T-cell (primary cell): ENCODE results near the gene FLT4. TPM values are rescaled to one million over a fixed set of nuclear protein-coding genes. Genes with fewer than 3 reads are reported as not detected.

Experiments used
- ATAC-seq, 4 experiments: fragments of 200-7000 bp in 3 of 4; fragments of 150-1000 bp in 1 of 4; cut with Tn5 transposase; replicated peaks in 1 of 4; 1 replicate in 3 of 4; 2 replicates in 1 of 4; pipeline ENCODE4 v1.10.0; 2021; ENCODE audit warnings: moderate library complexity in 3 of 4, mild to moderate bottlenecking in 2 of 4, moderate number of reproducible peaks in 1 of 4
- CTCF ChIA-PET, 2 donors: fragments of 300-600 bp; sonication (Branson Sonifier 250); formaldehyde crosslinking; loops; one replicate each; lab custom pipeline; 2022; ENCODE audit warnings: antibody characterized with exemption in 2 of 2; lab: Charles Lee
- POLR2A ChIA-PET, 2 donors: fragments of 300-600 bp; sonication (Branson Sonifier 250); formaldehyde crosslinking; loops; one replicate each; lab custom pipeline; 2022; ENCODE audit warnings: antibody characterized with exemption in 2 of 2; lab: Charles Lee
- DNase-seq, 35 experiments: peaks; one replicate each; pipeline versions ENCODE4 v3.0.0 to v3.0.0-alpha.2; 2013 to 2023
- H3K27ac ChIP-seq: one replicate; pipeline ENCODE4 v1.5.1; 2013; ENCODE audit warnings: low read length
- H3K27me3 ChIP-seq, 2 experiments: replicated peaks in 1 of 2; 1 replicate in 1 of 2; 2 replicates in 1 of 2; pipeline versions ENCODE4 v1.6.1 to v1.7.0; 2013; ENCODE audit warnings: low read length in 1 of 2, mixed read lengths in 1 of 2; ENCODE audit not compliant: control insufficient read depth in 2 of 2, insufficient read depth in 2 of 2; ENCODE audit errors: extremely low read depth in 1 of 2
- H3K36me3 ChIP-seq, 2 donors: 1 replicate in 1 of 2; 2 replicates in 1 of 2; pipeline versions ENCODE4 v1.6.1 to v1.7.0; 2013; ENCODE audit warnings: low read length in 1 of 2; ENCODE audit not compliant: control insufficient read depth in 2 of 2, insufficient read depth in 1 of 2; ENCODE audit errors: extremely low read depth in 1 of 2
- H3K4me1 ChIP-seq, 2 experiments: 1 replicate in 1 of 2; 2 replicates in 1 of 2; pipeline versions ENCODE4 v1.6.1 to v1.7.0; 2013; ENCODE audit warnings: low read length in 2 of 2, mixed read lengths in 1 of 2; ENCODE audit not compliant: insufficient read depth in 2 of 2, control insufficient read depth in 1 of 2; ENCODE audit errors: extremely low read depth in 1 of 2
- H3K4me3 ChIP-seq, 2 donors: 1 replicate in 1 of 2; 2 replicates in 1 of 2; pipeline versions ENCODE4 v1.5.1 to v1.7.0; 2013; ENCODE audit warnings: mild to moderate bottlenecking in 2 of 2, low read length in 1 of 2, moderate library complexity in 1 of 2; ENCODE audit not compliant: control insufficient read depth in 1 of 2; ENCODE audit errors: extremely low read depth in 1 of 2
- H3K9me3 ChIP-seq: 2 replicates; pipeline ENCODE4 v1.7.0; 2013
- H3K27ac Mint-ChIP-seq, 2 donors: one replicate each; pipeline ENCODE4 v1.8.0; 2020 to 2021; ENCODE audit warnings: mild to moderate bottlenecking in 2 of 2, mixed read lengths in 2 of 2
- H3K27me3 Mint-ChIP-seq, 2 donors: one replicate each; pipeline ENCODE4 v1.8.0; 2021 to 2022; ENCODE audit warnings: mixed read lengths in 2 of 2
- H3K36me3 Mint-ChIP-seq: one replicate; pipeline ENCODE4 v1.8.0; 2021; ENCODE audit warnings: mixed read lengths
- H3K4me1 Mint-ChIP-seq, 3 donors: one replicate each; pipeline ENCODE4 v1.8.0; 2020 to 2022; ENCODE audit warnings: mixed read lengths in 3 of 3, mild to moderate bottlenecking in 1 of 3
- H3K4me3 Mint-ChIP-seq, 3 donors: one replicate each; pipeline ENCODE4 v1.8.0; 2020 to 2022; ENCODE audit warnings: mild to moderate bottlenecking in 3 of 3, mixed read lengths in 3 of 3, moderate library complexity in 3 of 3
- H3K9me3 Mint-ChIP-seq, 3 donors: one replicate each; pipeline ENCODE4 v1.8.0; 2020 to 2022; ENCODE audit warnings: mixed read lengths in 3 of 3
- WGBS: methylation state at CpG from one replicate; pipeline ENCODE4 v1.1.5; 2013; ENCODE audit warnings: missing lambda C conversion rate; ENCODE audit not compliant: insufficient coverage; 5-methylcytosine and 5-hydroxymethylcytosine counted together
- total RNA-seq, 35 experiments: library from RNA in 6 of 35; stranded (reverse) in 6 of 35; fragments of 120-200 nt in 1 of 35; gene quantifications; one replicate each; pipeline versions ENCODE4 v1.2.1 to v1.2.4 and lab custom pipeline; 2013 to 2026

Gene FLT4
- total RNA-seq, 5 donors from 2014 or later (not counting 1 experiment from before 2014, with no cell fraction given): 5.0 to 11.6 (median 8.6) TPM

GRCh38 chr5:180645274-180646204, 3.9 kb downstream of the FLT4 start:
- Mint-ChIP-seq H3K27me3 (peaks cover 11 to 31% of the 10 kb centered on the region in 2 donors), H3K36me3 (no peaks in the 10 kb centered on the region), H3K4me1 (peaks cover 14 to 16% (median 15%) of the 10 kb centered on the region in 3 donors), H3K9me3 (no peaks in the 10 kb centered on the region), H3K4me3 (no peak overlapping the region), H3K27ac (no peak overlapping the region)
- Histone ChIP-seq H3K4me1 (peaks cover 0 to 11% of the 10 kb centered on the region in 2 experiments), H3K27ac (no peak overlapping the region), H3K27me3 (peaks cover 0 to 42% of the 10 kb centered on the region in 2 experiments), H3K4me3 (no peak overlapping the region), H3K9me3 (no peaks in the 10 kb centered on the region), H3K36me3 (no peaks in the 10 kb centered on the region)
- DNase-seq (no peak), ATAC-seq (no peak)
- ChIA-PET POLR2A (interaction anchor here in 1 of 2 donors (0.6 kb wide), 1 partner anchor 17 kb away, joined by 4 read pairs; no protein-coding TSS in a partner anchor), CTCF (no interaction called here)
- WGBS: 49% methylated on average over 25 of the region's 34 CpGs

- Histone ChIP-seq H3K4me3 (no peak overlapping the region), H3K4me1 (peaks cover 0 to 7% of the 10 kb centered on the region in 2 experiments), H3K36me3 (no peaks in the 10 kb centered on the region), H3K27ac (no peak overlapping the region), H3K27me3 (peaks cover 0 to 43% of the 10 kb centered on the region in 2 experiments), H3K9me3 (no peaks in the 10 kb centered on the region)
- ATAC-seq (no peak), DNase-seq (no peak)
- H3K4me1 Mint-ChIP-seq: peaks cover 10% of the 10 kb centered on the region in 3 donors
- no peaks in the 10 kb centered on the region for H3K36me3 Mint-ChIP-seq
- no peak overlapping the region for H3K4me3 Mint-ChIP-seq
- WGBS: 87% methylated on average over 14 of the region's 14 CpGs
- H3K9me3 Mint-ChIP-seq: no peaks in the 10 kb centered on the region
- ChIA-PET CTCF (no interaction called here), POLR2A (interaction anchor here in 1 of 2 donors (0.6 kb wide), 1 partner anchor 18 kb away, joined by 4 read pairs; no protein-coding TSS in a partner anchor)
- H3K27ac Mint-ChIP-seq: no peak overlapping the region
- H3K27me3 Mint-ChIP-seq: peaks cover 9 to 26% of the 10 kb centered on the region in 2 donors
Measured at GRCh38 chr5:180644825-180645273, 4.6 kb downstream of the FLT4 start.

DNA sequence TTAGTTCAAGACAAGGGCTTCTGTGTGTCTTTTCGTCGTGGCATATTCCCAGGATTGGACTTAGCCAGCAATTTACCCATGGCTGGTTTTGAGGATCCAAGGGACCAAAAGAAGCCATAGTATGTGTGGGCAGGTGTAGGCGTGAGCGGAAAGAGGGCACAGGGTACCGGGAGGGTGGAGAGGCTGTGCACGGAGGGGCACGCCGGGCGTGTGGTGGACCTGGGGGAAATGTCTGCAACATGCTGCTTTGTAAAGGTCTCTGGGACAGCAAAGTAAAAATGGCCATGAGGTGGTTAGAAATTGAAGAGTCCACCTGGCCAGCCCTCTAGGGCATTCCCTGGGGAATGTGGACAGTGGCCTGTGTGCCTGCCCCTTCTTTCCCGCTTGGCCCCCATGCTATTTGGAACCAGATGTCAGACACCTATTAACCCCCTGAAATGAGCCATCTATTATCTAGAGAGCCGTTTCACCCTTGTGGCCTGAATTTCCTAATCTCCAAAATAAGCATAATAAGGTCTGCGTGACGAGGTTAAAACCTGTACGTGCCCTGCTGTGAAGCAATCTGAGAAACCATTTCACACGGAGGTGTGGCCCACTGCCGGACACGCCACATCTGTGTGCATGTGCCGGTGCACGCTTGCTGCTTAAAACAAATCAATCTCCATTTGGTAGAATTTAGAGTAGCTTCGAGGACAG, 5.1 kb downstream of the FLT4 start:
- Mint-ChIP-seq H3K27me3 (peaks cover 9 to 24% of the 10 kb centered on the region in 2 donors), H3K4me3 (no peak overlapping the region), H3K4me1 (peaks cover 7 to 16% (median 8%) of the 10 kb centered on the region in 3 donors), H3K27ac (no peak overlapping the region), H3K9me3 (no peaks in the 10 kb centered on the region), H3K36me3 (no peaks in the 10 kb centered on the region)
- Histone ChIP-seq H3K4me3 (no peak overlapping the region), H3K27ac (no peak overlapping the region), H3K4me1 (peaks cover 0 to 4% of the 10 kb centered on the region in 2 experiments), H3K27me3 (peaks cover 0 to 41% of the 10 kb centered on the region in 2 experiments), H3K9me3 (no peaks in the 10 kb centered on the region), H3K36me3 (no peaks in the 10 kb centered on the region)
- WGBS: 89% methylated on average over 14 of the region's 20 CpGs
- ATAC-seq (no peak), DNase-seq (no peak)
- ChIA-PET CTCF (interaction anchor here in 1 of 2 donors (0.6 kb wide), 1 partner anchor 135 kb away, joined by 7 read pairs; no protein-coding TSS in a partner anchor), POLR2A (no interaction called here)

DNA sequence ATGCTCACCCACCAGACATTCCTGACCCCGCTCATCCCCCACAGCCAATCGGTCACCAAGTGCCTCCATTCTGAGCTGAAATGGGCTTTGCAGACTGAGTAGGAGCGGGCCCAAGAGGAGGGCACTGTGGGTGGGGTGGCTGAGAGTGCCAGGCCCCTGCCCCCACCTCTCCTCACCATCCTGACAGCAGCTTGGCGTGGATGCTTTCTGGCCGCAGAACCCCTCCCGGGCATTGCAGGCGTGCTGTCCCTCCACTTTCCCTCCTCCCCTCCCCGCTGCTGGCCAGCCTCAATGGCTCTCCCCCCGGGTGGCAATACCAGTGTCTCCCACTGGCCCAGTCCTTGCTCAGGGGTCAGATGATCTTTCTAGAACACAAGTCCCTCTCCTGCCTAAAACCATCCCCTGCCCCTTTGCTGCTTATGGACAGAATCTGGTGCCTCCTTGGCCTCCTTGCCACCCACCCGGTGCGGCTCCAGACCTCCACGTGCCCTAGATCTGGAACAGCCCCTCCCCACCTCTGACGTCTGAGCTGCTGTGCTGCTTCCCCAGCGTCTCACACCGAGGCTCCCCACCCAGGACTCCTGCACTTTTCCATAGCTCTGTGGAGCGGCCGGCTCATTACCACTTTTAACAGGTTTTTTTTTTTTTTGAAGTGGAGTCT, 6.1 kb downstream of the FLT4 start:
- H3K27ac ChIP-seq: no peak overlapping the region
- no peaks in the 10 kb centered on the region for H3K9me3 Mint-ChIP-seq
- no peak overlapping the region for H3K4me3 ChIP-seq
- H3K4me1 Mint-ChIP-seq: peaks cover 5 to 14% (median 6%) of the 10 kb centered on the region in 3 donors
- H3K36me3 Mint-ChIP-seq: no peaks in the 10 kb centered on the region
- H3K4me3 Mint-ChIP-seq: no peak overlapping the region
- peaks cover 0 to 37% of the 10 kb centered on the region in 2 experiments for H3K27me3 ChIP-seq
- 83% methylated on average over 14 of the region's 17 CpGs for WGBS
- H3K4me1 ChIP-seq: peaks cover 0 to under 1% of the 10 kb centered on the region in 2 experiments
- ChIA-PET CTCF (interaction anchor here in 1 of 2 donors (0.6 kb wide), 1 partner anchor 134 kb away, joined by 7 read pairs; no protein-coding TSS in a partner anchor), POLR2A (no interaction called here)
- no peak overlapping the region for H3K27ac Mint-ChIP-seq
- H3K27me3 Mint-ChIP-seq: peaks cover 7 to 21% of the 10 kb centered on the region in 2 donors
- DNase-seq (no peak), ATAC-seq (no peak)
- H3K36me3 ChIP-seq: no peaks in the 10 kb centered on the region
- no peaks in the 10 kb centered on the region for H3K9me3 ChIP-seq

GRCh38 chr5:180642779-180643178, 6.6 kb downstream of the FLT4 start:
- Mint-ChIP-seq H3K4me1 (peaks cover 2 to 9% (median 2%) of the 10 kb centered on the region in 3 donors), H3K27me3 (peaks cover 1 to 15% of the 10 kb centered on the region in 2 donors), H3K36me3 (no peaks in the 10 kb centered on the region), H3K27ac (no peak overlapping the region), H3K4me3 (no peak overlapping the region), H3K9me3 (no peaks in the 10 kb centered on the region)
- ATAC-seq (no peak), DNase-seq (no peak)
- ChIA-PET CTCF (no interaction called here), POLR2A (no interaction called here)
- WGBS: 96% methylated on average over 4 of the region's 9 CpGs
- H3K36me3 ChIP-seq: no peaks in the 10 kb centered on the region
- no peaks in the 10 kb centered on the region for H3K4me1 ChIP-seq
- peaks cover 0 to 34% of the 10 kb centered on the region in 2 experiments for H3K27me3 ChIP-seq
- H3K27ac ChIP-seq: no peak overlapping the region
- no peaks in the 10 kb centered on the region for H3K9me3 ChIP-seq
- no peak overlapping the region for H3K4me3 ChIP-seq
